Measurements from ENCODE around the gene BCAM. TPM values are rescaled to one million over a fixed set of nuclear protein-coding genes. Genes with fewer than 3 reads are reported as not detected.

Gene BCAM

GRCh38 chr19:44866664-44867063 is 57.8 kb downstream of the BCAM start:
- Histone ChIP-seq H3K27ac (ENCODE audit: low read depth, low read length) (no peak overlapping the region), H3K79me2 (ENCODE audit: control insufficient read depth, insufficient read depth, low read length) (peaks cover 3% of the 10 kb centered on the region), H3K9ac (ENCODE audit: low read length) (no peak overlapping the region), H4K8ac (ENCODE audit: low read depth, low read length) (no peak overlapping the region), H4K5ac (ENCODE audit: low read length) (no peak overlapping the region), H3K4me2 (ENCODE audit: low read length) (no peak overlapping the region), H3K36me3 (ENCODE audit: control insufficient read depth, insufficient read depth, low read length) (peaks cover 6% of the 10 kb centered on the region), H3K27me3 (ENCODE audit: insufficient read depth, low read length, poor library complexity) (no peaks in the 10 kb centered on the region), H2AK5ac (ENCODE audit: low read length) (no peak overlapping the region), H3K18ac (ENCODE audit: low read length) (no peak overlapping the region), H3K79me1 (ENCODE audit: low read length) (peaks cover 9% of the 10 kb centered on the region), H3K56ac (ENCODE audit: low read length) (no peak overlapping the region), H3K4me3 (ENCODE audit: low read length) (no peak overlapping the region), H2BK15ac (replicated peaks; ENCODE audit: low read depth) (no peak overlapping the region), H3K4ac (ENCODE audit: low read depth, low read length) (no peak overlapping the region), H2BK5ac (ENCODE audit: low read length) (no peak overlapping the region), H3K4me1 (ENCODE audit: control insufficient read depth, low read depth, low read length) (no peaks in the 10 kb centered on the region), H2BK120ac (ENCODE audit: low read depth, low read length) (no peak overlapping the region), H3K23ac (ENCODE audit: low read length) (no peak overlapping the region)
- no peak for DNase-seq
- WGBS (ENCODE audit: extremely low coverage, insufficient coverage, low lambda C conversion rate): no CpG with 5 or more reads among the region's 4 CpGs

GRCh38 chr19:44867578-44867977 is 58.7 kb downstream of the BCAM start:
- no peak overlapping the region for H3K18ac ChIP-seq (ENCODE audit: low read length)
- no peak overlapping the region for H3K27ac ChIP-seq (ENCODE audit: low read depth, low read length)
- no peak for DNase-seq
- no peak overlapping the region for H3K56ac ChIP-seq (ENCODE audit: low read length)
- H2AK5ac ChIP-seq (ENCODE audit: low read length): no peak overlapping the region
- peaks cover 6% of the 10 kb centered on the region for H3K79me1 ChIP-seq (ENCODE audit: low read length)
- H3K36me3 ChIP-seq (ENCODE audit: control insufficient read depth, insufficient read depth, low read length): peaks cover 10% of the 10 kb centered on the region
- no CpG with 5 or more reads among the region's 12 CpGs for WGBS (ENCODE audit: extremely low coverage, insufficient coverage, low lambda C conversion rate)
- no peak overlapping the region for H2BK120ac ChIP-seq (ENCODE audit: low read depth, low read length)
- H3K4me1 ChIP-seq (ENCODE audit: control insufficient read depth, low read depth, low read length): no peaks in the 10 kb centered on the region
- no peak overlapping the region for H4K5ac ChIP-seq (ENCODE audit: low read length)
- H2BK5ac ChIP-seq (ENCODE audit: low read length): no peak overlapping the region
- no peak overlapping the region for H3K9ac ChIP-seq (ENCODE audit: low read length)
- H3K23ac ChIP-seq (ENCODE audit: low read length): no peak overlapping the region
- H2BK15ac ChIP-seq (replicated peaks; ENCODE audit: low read depth): no peak overlapping the region
- H3K4me2 ChIP-seq (ENCODE audit: low read length): no peak overlapping the region
- no peak overlapping the region for H4K8ac ChIP-seq (ENCODE audit: low read depth, low read length)
- peaks cover under 1% of the 10 kb centered on the region for H3K79me2 ChIP-seq (ENCODE audit: control insufficient read depth, insufficient read depth, low read length)
- no peaks in the 10 kb centered on the region for H3K27me3 ChIP-seq (ENCODE audit: insufficient read depth, low read length, poor library complexity)
- no peak overlapping the region for H3K4ac ChIP-seq (ENCODE audit: low read depth, low read length)
- H3K4me3 ChIP-seq (ENCODE audit: low read length): no peak overlapping the region

- H4K8ac ChIP-seq (ENCODE audit: low read depth, low read length): no peak overlapping the region
- no peak overlapping the region for H3K18ac ChIP-seq (ENCODE audit: low read length)
- H3K4ac ChIP-seq (ENCODE audit: low read depth, low read length): no peak overlapping the region
- H3K27ac ChIP-seq (ENCODE audit: low read depth, low read length): no peak overlapping the region
- H3K9ac ChIP-seq (ENCODE audit: low read length): no peak overlapping the region
- H3K79me1 ChIP-seq (ENCODE audit: low read length): peaks cover 9% of the 10 kb centered on the region
- no peak overlapping the region for H3K4me3 ChIP-seq (ENCODE audit: low read length)
- peaks cover 24% of the 10 kb centered on the region for H3K36me3 ChIP-seq (ENCODE audit: control insufficient read depth, insufficient read depth, low read length)
- H2BK5ac ChIP-seq (ENCODE audit: low read length): no peak overlapping the region
- H2AK5ac ChIP-seq (ENCODE audit: low read length): no peak overlapping the region
- H4K5ac ChIP-seq (ENCODE audit: low read length): no peak overlapping the region
- H2BK15ac ChIP-seq (replicated peaks; ENCODE audit: low read depth): no peak overlapping the region
- H2BK120ac ChIP-seq (ENCODE audit: low read depth, low read length): no peak overlapping the region
- no peaks in the 10 kb centered on the region for H3K4me1 ChIP-seq (ENCODE audit: control insufficient read depth, low read depth, low read length)
- no peak overlapping the region for H3K23ac ChIP-seq (ENCODE audit: low read length)
- no peak overlapping the region for H3K4me2 ChIP-seq (ENCODE audit: low read length)
- no peak for DNase-seq
- WGBS (ENCODE audit: extremely low coverage, insufficient coverage, low lambda C conversion rate): no CpG with 5 or more reads among the region's 13 CpGs
- H3K56ac ChIP-seq (ENCODE audit: low read length): no peak overlapping the region
- no peaks in the 10 kb centered on the region for H3K27me3 ChIP-seq (ENCODE audit: insufficient read depth, low read length, poor library complexity)
- H3K79me2 ChIP-seq (ENCODE audit: control insufficient read depth, insufficient read depth, low read length): no peaks in the 10 kb centered on the region
Measured at GRCh38 chr19:44869733-44870470, 61.0 kb downstream of the BCAM start.

Small RNA genes within 50 kb of the gene (small RNA-seq; reads per million reads assigned to genes)
- not detected for gene RF00156 (ENCODE audit: insufficient read depth)

All from mesendoderm (in vitro differentiated cells).